ENCODE measurements around the gene TBX2.

DNA sequence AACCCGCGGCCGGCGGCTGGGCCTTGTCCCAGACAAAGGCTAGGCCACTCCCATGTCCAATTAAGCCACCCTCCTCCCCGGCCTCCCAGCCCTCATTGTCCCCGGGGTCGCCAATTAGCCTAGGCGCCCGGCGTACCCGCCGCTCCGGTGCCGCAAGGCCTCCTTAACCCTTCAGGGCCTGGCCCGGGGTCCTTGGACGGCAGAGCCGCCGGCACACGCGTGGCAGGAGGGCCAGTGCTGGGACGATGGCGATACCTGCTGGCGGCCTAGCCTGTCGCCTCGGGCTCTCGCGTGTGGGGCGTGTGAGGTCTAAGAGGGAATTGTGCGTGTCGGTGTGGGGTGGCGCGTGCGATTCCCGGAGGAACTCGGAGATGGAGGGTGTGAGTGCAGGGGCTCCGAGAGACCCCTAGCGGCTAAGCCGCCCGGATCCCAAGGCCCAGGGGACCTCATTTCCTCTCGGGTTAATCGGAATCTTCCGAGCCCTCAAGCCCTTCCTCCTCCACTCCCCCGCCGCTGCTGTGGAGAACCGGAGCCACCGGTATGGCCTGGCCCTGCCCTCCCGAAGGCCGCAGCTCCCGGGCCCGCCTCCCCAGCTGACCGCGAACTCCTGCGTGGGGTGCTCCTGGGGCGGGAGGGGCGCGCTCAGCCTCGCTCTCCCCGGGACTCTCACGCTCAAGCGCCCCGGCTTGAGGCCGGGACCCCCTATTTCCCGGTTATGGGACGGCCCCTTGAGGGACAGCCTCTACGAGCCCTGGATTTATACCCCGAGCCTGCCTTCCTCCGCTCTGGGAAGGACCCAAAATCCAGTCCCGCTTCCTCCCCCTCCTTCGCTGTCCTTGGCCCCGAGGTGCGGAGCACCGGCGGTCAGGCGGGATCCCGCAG is 11.9 kb downstream of the TBX2 start:
- TF ChIP-seq, protein P1, sequence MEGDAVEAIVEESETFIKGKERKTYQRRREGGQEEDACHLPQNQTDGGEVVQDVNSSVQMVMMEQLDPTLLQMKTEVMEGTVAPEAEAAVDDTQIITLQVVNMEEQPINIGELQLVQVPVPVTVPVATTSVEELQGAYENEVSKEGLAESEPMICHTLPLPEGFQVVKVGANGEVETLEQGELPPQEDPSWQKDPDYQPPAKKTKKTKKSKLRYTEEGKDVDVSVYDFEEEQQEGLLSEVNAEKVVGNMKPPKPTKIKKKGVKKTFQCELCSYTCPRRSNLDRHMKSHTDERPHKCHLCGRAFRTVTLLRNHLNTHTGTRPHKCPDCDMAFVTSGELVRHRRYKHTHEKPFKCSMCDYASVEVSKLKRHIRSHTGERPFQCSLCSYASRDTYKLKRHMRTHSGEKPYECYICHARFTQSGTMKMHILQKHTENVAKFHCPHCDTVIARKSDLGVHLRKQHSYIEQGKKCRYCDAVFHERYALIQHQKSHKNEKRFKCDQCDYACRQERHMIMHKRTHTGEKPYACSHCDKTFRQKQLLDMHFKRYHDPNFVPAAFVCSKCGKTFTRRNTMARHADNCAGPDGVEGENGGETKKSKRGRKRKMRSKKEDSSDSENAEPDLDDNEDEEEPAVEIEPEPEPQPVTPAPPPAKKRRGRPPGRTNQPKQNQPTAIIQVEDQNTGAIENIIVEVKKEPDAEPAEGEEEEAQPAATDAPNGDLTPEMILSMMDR (IDR thresholded peaks at IDR 0.05) = peak in 1 of 3 experiments; percentile 9
- no peak for TF ChIP-seq POLR2A (IDR thresholded peaks at IDR 0.05)
